Measurements from ENCODE around the gene DALRD3. TPM values are rescaled to one million over a fixed set of nuclear protein-coding genes. Genes with fewer than 3 reads are reported as not detected.
A peak's percentile ranks its signal among the peaks of the same experiment; 100 is the strongest.

The DALRD3 gene
- total RNA-seq (10 to 100 TPM; 37.7 to 39.5 TPM), polyA plus RNA-seq (10 to 100 TPM; 24.3 to 28.8 TPM)
- long read RNA-seq, donor 1, transcript DALRD3-202 (12 exons, 1,739 nt): major isoform, 7 of 56 reads
- long read RNA-seq, donor 1, partial matches to known transcripts: 29 of 56 reads
- long read RNA-seq, donor 1, other reads (novel, unspliced or antisense): 17 of 56 reads
- long read RNA-seq, donor 2, transcript DALRD3-202 (12 exons, 1,739 nt): major isoform, 5 of 95 reads
- long read RNA-seq, donor 2, partial matches to known transcripts: 40 of 95 reads
- long read RNA-seq, donor 2, other reads (novel, unspliced or antisense): 50 of 95 reads
- long read RNA-seq, donor 3, partial matches to known transcripts: 0 of 6 reads
- long read RNA-seq, donor 3, other reads (novel, unspliced or antisense): 0 of 6 reads
- long read RNA-seq, donor 4, partial matches to known transcripts: 0 of 3 reads
- long read RNA-seq, donor 4, other reads (novel, unspliced or antisense): 0 of 3 reads
- long read RNA-seq, donor 5, transcript DALRD3-202 (12 exons, 1,739 nt): major isoform, 7 of 10 reads
- long read RNA-seq, donor 5, partial matches to known transcripts: 0 of 10 reads
- long read RNA-seq, donor 5, other reads (novel, unspliced or antisense): 0 of 10 reads

GRCh38 chr3:49017971-49018706, at the start of gene DALRD3:
DALRD3 (minus strand) TSS chr3:49018580; CDS start chr3:49018564, 16 bp downstream.
- ATAC-seq (ENCODE audit: insufficient read depth, low FRiP score): peak; percentile 4
- WGBS, 2 donors: 0% methylated on average over 75 to 85 of the region's 85 CpGs
- H3K27ac ChIP-seq (ENCODE audit: low read depth in 1 of 2, low read length in 1 of 2): peak within 1 kb of the TSS; percentile 71 to 90
- peak; percentile 74 to 79 (median 77) for DNase-seq
- H3K4me3 ChIP-seq: peak within 1 kb of the TSS; percentile 85
- H3K9me3 ChIP-seq (ENCODE audit: control insufficient read depth in 4 of 4, insufficient read depth in 3 of 4, low read length in 3 of 4): no peaks in the 10 kb centered on the region
- no peaks in the 10 kb centered on the region for H3K27me3 ChIP-seq (ENCODE audit: control insufficient read depth in 3 of 3, insufficient read depth in 3 of 3, low read length in 2 of 3)
- peak within 1 kb of the TSS; percentile 26 to 48 for H3K9ac ChIP-seq (ENCODE audit: insufficient read depth in 1 of 2, low read length in 2 of 2)
- H3K36me3 ChIP-seq (ENCODE audit: control insufficient read depth in 4 of 4, insufficient read depth in 4 of 4, low read length in 4 of 4): peaks cover 9 to 30% (median 21%) of the 10 kb centered on the region in 4 donors
- TF ChIP-seq CTCF (IDR thresholded peaks at IDR 0.05; ENCODE audit: control extremely low read depth, extremely low read depth): no peak
- peaks cover 6 to 29% (median 12%) of the 10 kb centered on the region in 5 donors for H3K4me1 ChIP-seq (ENCODE audit: control insufficient read depth in 5 of 5, insufficient read depth in 5 of 5, low read length in 5 of 5)

GRCh38 chr3:49058011-49058410, 39.6 kb upstream of the DALRD3 start:
- Histone ChIP-seq H3K9me3 (ENCODE audit: control insufficient read depth in 4 of 4, insufficient read depth in 3 of 4, low read length in 3 of 4) (no peaks in the 10 kb centered on the region), H3K4me3 (no peak overlapping the region), H3K9ac (ENCODE audit: insufficient read depth in 1 of 2, low read length in 2 of 2) (no peak overlapping the region), H3K27ac (ENCODE audit: low read depth in 1 of 2, low read length in 1 of 2) (no peak overlapping the region), H3K27me3 (ENCODE audit: control insufficient read depth in 3 of 3, insufficient read depth in 3 of 3, low read length in 2 of 3) (no peaks in the 10 kb centered on the region), H3K4me1 (ENCODE audit: control insufficient read depth in 5 of 5, insufficient read depth in 5 of 5, low read length in 5 of 5) (no peaks in the 10 kb centered on the region), H3K36me3 (ENCODE audit: control insufficient read depth in 4 of 4, insufficient read depth in 4 of 4, low read length in 4 of 4) (peaks cover 28 to 35% (median 34%) of the 10 kb centered on the region in 4 donors)
- ATAC-seq (ENCODE audit: insufficient read depth, low FRiP score) (no peak), DNase-seq (no peak)
- TF ChIP-seq CTCF (IDR thresholded peaks at IDR 0.05; ENCODE audit: control extremely low read depth, extremely low read depth): no peak
- 81 to 88% methylated on average over 7 of the region's 7 CpGs for WGBS, 2 donors

GRCh38 chr3:49057268-49057667, 38.9 kb upstream of the DALRD3 start:
- ATAC-seq (ENCODE audit: insufficient read depth, low FRiP score) (no peak), DNase-seq (no peak)
- peaks cover 26 to 38% (median 34%) of the 10 kb centered on the region in 4 donors for H3K36me3 ChIP-seq (ENCODE audit: control insufficient read depth in 4 of 4, insufficient read depth in 4 of 4, low read length in 4 of 4)
- no peaks in the 10 kb centered on the region for H3K9me3 ChIP-seq (ENCODE audit: control insufficient read depth in 4 of 4, insufficient read depth in 3 of 4, low read length in 3 of 4)
- no peak overlapping the region for H3K9ac ChIP-seq (ENCODE audit: insufficient read depth in 1 of 2, low read length in 2 of 2)
- H3K4me1 ChIP-seq (ENCODE audit: control insufficient read depth in 5 of 5, insufficient read depth in 5 of 5, low read length in 5 of 5): no peaks in the 10 kb centered on the region
- H3K4me3 ChIP-seq: no peak overlapping the region
- no peak for TF ChIP-seq CTCF (IDR thresholded peaks at IDR 0.05; ENCODE audit: control extremely low read depth, extremely low read depth)
- no peak overlapping the region for H3K27ac ChIP-seq (ENCODE audit: low read depth in 1 of 2, low read length in 1 of 2)
- H3K27me3 ChIP-seq (ENCODE audit: control insufficient read depth in 3 of 3, insufficient read depth in 3 of 3, low read length in 2 of 3): no peaks in the 10 kb centered on the region
- 96 to 97% methylated on average over 10 of the region's 10 CpGs for WGBS, 2 donors
